Kidney epithelial cell (primary cell): ENCODE results near the gene TICAM2. TPM values are rescaled to one million over a fixed set of nuclear protein-coding genes. Genes with fewer than 3 reads are reported as not detected.

Source experiments
- DNase-seq: peaks from one replicate; pipeline ENCODE4 v3.0.0-alpha.2; 2010; ENCODE audit warnings: low read depth
- H3K27me3 ChIP-seq: 2 replicates; pipeline ENCODE4 v1.6.0; 2011; ENCODE audit warnings: low read length; ENCODE audit not compliant: control insufficient read depth, insufficient read depth
- H3K36me3 ChIP-seq: 2 replicates; pipeline ENCODE4 v1.5.1; 2011; ENCODE audit warnings: low read length; ENCODE audit not compliant: control insufficient read depth, insufficient read depth
- H3K4me3 ChIP-seq: 2 replicates; pipeline ENCODE4 v1.5.1; 2011; ENCODE audit warnings: low read depth, mild to moderate bottlenecking, control low read depth, low read length
- CTCF ChIP-seq: IDR thresholded peaks from 2 replicates; pipeline ENCODE4 v1.5.1; 2011; ENCODE audit warnings: mild to moderate bottlenecking, moderate library complexity, low read length, control low read depth, inconsistent platforms; ENCODE audit not compliant: insufficient read depth, poor library complexity, severe bottlenecking
- total RNA-seq: library from RNA; depleted of rRNA; stranded (reverse); fragments of >200 nt; gene quantifications from 2 replicates; pipeline ENCODE4 v1.2.3, GENCODE V29; 2015

The TICAM2 gene
- total RNA-seq, 1 donor from 2014 or later: 2.3 TPM

GRCh38 chr5:115586525-115587146 lies 15.6 kb downstream of the TICAM2 start:
- Histone ChIP-seq H3K36me3 (no peaks in the 10 kb centered on the region), H3K4me3 (no peak overlapping the region), H3K27me3 (no peaks in the 10 kb centered on the region)
- no peak for DNase-seq
- peak; percentile 24 for TF ChIP-seq CTCF

- no peak for DNase-seq
- no peak overlapping the region for H3K4me3 ChIP-seq
Observed at GRCh38 chr5:115585265-115585664, 17.0 kb downstream of the TICAM2 start.

GRCh38 chr5:115584501-115584900 lies 17.8 kb downstream of the TICAM2 start:
- no peak for TF ChIP-seq CTCF
- Histone ChIP-seq H3K4me3 (no peak overlapping the region), H3K27me3 (no peaks in the 10 kb centered on the region), H3K36me3 (no peaks in the 10 kb centered on the region)
- DNase-seq: no peak

More at GRCh38 chr5:115585265-115585664, 17.0 kb downstream of the TICAM2 start:
- TF ChIP-seq CTCF: no peak
- no peaks in the 10 kb centered on the region for H3K27me3 ChIP-seq
- H3K36me3 ChIP-seq: no peaks in the 10 kb centered on the region

GRCh38 chr5:115583474-115583873 lies 18.8 kb downstream of the TICAM2 start:
- TF ChIP-seq CTCF: no peak
- Histone ChIP-seq H3K27me3 (no peaks in the 10 kb centered on the region), H3K36me3 (no peaks in the 10 kb centered on the region), H3K4me3 (no peak overlapping the region)
- DNase-seq: peak; percentile 56

GRCh38 chr5:115580941-115581340 lies 21.3 kb downstream of the TICAM2 start:
- Histone ChIP-seq H3K27me3 (no peaks in the 10 kb centered on the region), H3K4me3 (no peak overlapping the region), H3K36me3 (no peaks in the 10 kb centered on the region)
- DNase-seq: no peak
- TF ChIP-seq CTCF: no peak

GRCh38 chr5:115579747-115580173 lies 22.5 kb downstream of the TICAM2 start:
- TF ChIP-seq CTCF: no peak
- DNase-seq: no peak
- Histone ChIP-seq H3K36me3 (no peaks in the 10 kb centered on the region), H3K27me3 (no peaks in the 10 kb centered on the region), H3K4me3 (no peak overlapping the region)
